Epithelial cell of umbilical artery (primary cell): Measurements from ENCODE around the gene ERCC3. TPM values are rescaled to one million over a fixed set of nuclear protein-coding genes. Genes with fewer than 3 reads are reported as not detected.

Experiments used
- total RNA-seq: library from RNA; depleted of rRNA; stranded (reverse); fragments of >200 nt; gene quantifications from 2 replicates; pipeline ENCODE4 v1.2.3, GENCODE V29; 2014

The ERCC3 gene
- total RNA-seq: 45.9 and 49.0 TPM in 2 replicates

GRCh38 chr2:127293748-127294562 is at the start of gene ERCC3:
TSS of gene ERCC3 (minus strand) at chr2:127294144. CDS start at chr2:127294081, 63 bp downstream.

GRCh38 chr2:127220102-127220767 is 73.7 kb downstream of the ERCC3 start, which contains the start of gene CYP27C1:
TSS of gene CYP27C1 (minus strand) at chr2:127220299. CDS start at chr2:127220270, 29 bp downstream.

Other genes with a start within 250 kb of the ERCC3 start
- gene BIN1, start 187.0 kb downstream of the ERCC3 start, total RNA-seq: 37.4 and 77.1 TPM in 2 replicates
- not detected in 2 replicates for gene CYP27C1, start 73.8 kb downstream of the ERCC3 start, total RNA-seq
- 13.3 and 17.3 TPM in 2 replicates for gene MAP3K2, start 93.8 kb upstream of the ERCC3 start, total RNA-seq
- gene PROC, start 124.3 kb upstream of the ERCC3 start, total RNA-seq: not detected in 2 replicates
- 44.1 and 47.7 TPM in 2 replicates for gene IWS1, start 232.3 kb upstream of the ERCC3 start, total RNA-seq
- gene MYO7B, start 241.5 kb upstream of the ERCC3 start, total RNA-seq: 0.32 and 0.46 TPM in 2 replicates